DOHH2 (cell line): ENCODE measurements around the gene RIOK3.

Source experiments
- H3F3A ChIP-seq: fragments of 200-600 bp; sonication (generic), shearing (Covaris generic); 2 replicates; pipeline ENCODE4 v1.6.0; 2016; ENCODE audit warnings: antibody characterized with exemption, mild to moderate bottlenecking; ENCODE audit not compliant: control insufficient read depth, insufficient read depth
- H3K27ac ChIP-seq: fragments of 200-600 bp; sonication (generic); 2 replicates; pipeline ENCODE4 v1.5.1; 2014; ENCODE audit warnings: low read depth, mild to moderate bottlenecking, low read length, moderate library complexity
- H3K27me3 ChIP-seq: fragments of 200-600 bp; sonication (generic); 2 replicates; pipeline ENCODE4 v1.6.1; 2014; ENCODE audit warnings: mild to moderate bottlenecking, low read length, mixed read lengths; ENCODE audit not compliant: control insufficient read depth
- H3K36me3 ChIP-seq: fragments of 200-600 bp; sonication (generic); 2 replicates; pipeline ENCODE4 v1.6.1; 2014; ENCODE audit warnings: mild to moderate bottlenecking, low read length, moderate library complexity, mixed read lengths; ENCODE audit not compliant: control insufficient read depth
- H3K4me1 ChIP-seq: fragments of 200-600 bp; sonication (generic); 2 replicates; pipeline ENCODE4 v1.6.1; 2014; ENCODE audit warnings: mild to moderate bottlenecking, low read length, mixed read lengths; ENCODE audit not compliant: control insufficient read depth
- H3K4me2 ChIP-seq: fragments of 200-600 bp; sonication (generic); 2 replicates; pipeline ENCODE4 v1.6.0; 2014; ENCODE audit warnings: mild to moderate bottlenecking, low read length, moderate library complexity
- H3K4me3 ChIP-seq: fragments of 200-600 bp; sonication (generic); 2 replicates; pipeline ENCODE4 v1.5.1; 2014; ENCODE audit warnings: mild to moderate bottlenecking, low read length, mixed read lengths
- H3K79me2 ChIP-seq: fragments of 200-600 bp; sonication (generic); 2 replicates; pipeline ENCODE4 v1.6.1; 2014; ENCODE audit warnings: mild to moderate bottlenecking, low read length, mixed read lengths; ENCODE audit not compliant: control insufficient read depth
- H3K9me2 ChIP-seq: fragments of 200-600 bp; sonication (generic); replicated peaks from 2 replicates; pipeline ENCODE4 v1.6.1; 2014; ENCODE audit warnings: mild to moderate bottlenecking, low read length, mixed read lengths; ENCODE audit not compliant: control insufficient read depth
- H3K9me3 ChIP-seq: fragments of 200-600 bp; sonication (generic); 2 replicates; pipeline ENCODE4 v1.6.1; 2014; ENCODE audit warnings: antibody characterized with exemption, low read length, mixed read lengths; ENCODE audit not compliant: control insufficient read depth, insufficient read depth
- H4K20me1 ChIP-seq: fragments of 200-600 bp; sonication (generic); 2 replicates; pipeline ENCODE4 v1.6.0; 2014; ENCODE audit warnings: low read depth, mild to moderate bottlenecking, antibody characterized with exemption, low read length, moderate library complexity; ENCODE audit not compliant: control insufficient read depth, insufficient read depth
- CTCF ChIP-seq: fragments of 200-600 bp; sonication (generic); IDR thresholded peaks from one replicate; pipeline ENCODE4 v1.5.1; 2014; ENCODE audit warnings: antibody characterized with exemption, mild to moderate bottlenecking, low read depth, low read length; ENCODE audit not compliant: poor library complexity, severe bottlenecking
- EZH2phosphoT487 ChIP-seq: fragments of 200-600 bp; sonication (generic); IDR thresholded peaks from 2 replicates; pipeline ENCODE4 v1.6.1; 2017; ENCODE audit warnings: borderline replicate concordance, mild to moderate bottlenecking, antibody characterized with exemption, low read length, moderate library complexity, mixed read lengths

RIOK3 gene

GRCh38 chr18:23493654-23494053 lies 40.6 kb downstream of the RIOK3 start:
- H3K27me3 ChIP-seq, result no peaks in the 10 kb centered on the region
- no peak overlapping the region for H3K27ac ChIP-seq
- peaks cover 11% of the 10 kb centered on the region for H3F3A ChIP-seq
- no peak for TF ChIP-seq EZH2phosphoT487
- TF ChIP-seq CTCF, result no peak
- peaks cover 7% of the 10 kb centered on the region; the same call in 1 of the 2 replicates for H3K9me3 ChIP-seq
- no peaks in the 10 kb centered on the region for H3K9me2 ChIP-seq
- H3K79me2 ChIP-seq, result no peaks in the 10 kb centered on the region
- H4K20me1 ChIP-seq, result no peaks in the 10 kb centered on the region
- no peak overlapping the region for H3K4me2 ChIP-seq
- H3K36me3 ChIP-seq, result 0 out of 2 replicates have a peak, but pooled peaks cover 2% of the 10 kb centered on the region
- H3K4me1 ChIP-seq, result peaks cover 44% of the 10 kb centered on the region
- no peak overlapping the region for H3K4me3 ChIP-seq

GRCh38 chr18:23494992-23495391 lies 41.9 kb downstream of the RIOK3 start:
- TF ChIP-seq EZH2phosphoT487, result no peak
- TF ChIP-seq CTCF, result no peak
- Histone ChIP-seq H3K4me1 (peaks cover 50% of the 10 kb centered on the region), H3K36me3 (0 out of 2 replicates have a peak, but pooled peaks cover 2% of the 10 kb centered on the region)

GRCh38 chr18:23495723-23496440 lies 42.8 kb downstream of the RIOK3 start:
- Histone ChIP-seq H3K9me3 (no peaks in the 10 kb centered on the region), H3K4me2 (peak overlapping the region; percentile 50), H4K20me1 (no peaks in the 10 kb centered on the region), H3K4me1 (peaks cover 51% of the 10 kb centered on the region), H3K27me3 (no peaks in the 10 kb centered on the region), H3K4me3 (peak overlapping the region; percentile 29), H3K79me2 (no peaks in the 10 kb centered on the region), H3F3A (peaks cover 12% of the 10 kb centered on the region), H3K9me2 (no peaks in the 10 kb centered on the region), H3K27ac (no peak overlapping the region), H3K36me3 (no peaks in the 10 kb centered on the region)
- no peak for TF ChIP-seq EZH2phosphoT487
- TF ChIP-seq CTCF, result no peak

More at GRCh38 chr18:23494992-23495391, 41.9 kb downstream of the RIOK3 start:
- H3K27ac ChIP-seq, result no peak overlapping the region
- no peak overlapping the region for H3K4me3 ChIP-seq
- H4K20me1 ChIP-seq, result no peaks in the 10 kb centered on the region
- no peak overlapping the region for H3K4me2 ChIP-seq
- H3K9me3 ChIP-seq, result peaks cover 7% of the 10 kb centered on the region; the same call in 1 of the 2 replicates
- no peaks in the 10 kb centered on the region for H3K9me2 ChIP-seq
- no peaks in the 10 kb centered on the region for H3K79me2 ChIP-seq
- H3K27me3 ChIP-seq, result no peaks in the 10 kb centered on the region
- H3F3A ChIP-seq, result peaks cover 10% of the 10 kb centered on the region
